GM12873 (cell line): Measurements from ENCODE around the gene CFAP46.

Experiments used
- TF ChIP-seq, protein P1 (sequence below): IDR thresholded peaks from 2 replicates; pipeline ENCODE4 v1.5.1; 2012; ENCODE audit warnings: low read depth, mild to moderate bottlenecking, moderate library complexity, low read length, control low read depth; ENCODE audit not compliant: insufficient read depth; ENCODE audit errors: missing control alignments

The CFAP46 gene

DNA sequence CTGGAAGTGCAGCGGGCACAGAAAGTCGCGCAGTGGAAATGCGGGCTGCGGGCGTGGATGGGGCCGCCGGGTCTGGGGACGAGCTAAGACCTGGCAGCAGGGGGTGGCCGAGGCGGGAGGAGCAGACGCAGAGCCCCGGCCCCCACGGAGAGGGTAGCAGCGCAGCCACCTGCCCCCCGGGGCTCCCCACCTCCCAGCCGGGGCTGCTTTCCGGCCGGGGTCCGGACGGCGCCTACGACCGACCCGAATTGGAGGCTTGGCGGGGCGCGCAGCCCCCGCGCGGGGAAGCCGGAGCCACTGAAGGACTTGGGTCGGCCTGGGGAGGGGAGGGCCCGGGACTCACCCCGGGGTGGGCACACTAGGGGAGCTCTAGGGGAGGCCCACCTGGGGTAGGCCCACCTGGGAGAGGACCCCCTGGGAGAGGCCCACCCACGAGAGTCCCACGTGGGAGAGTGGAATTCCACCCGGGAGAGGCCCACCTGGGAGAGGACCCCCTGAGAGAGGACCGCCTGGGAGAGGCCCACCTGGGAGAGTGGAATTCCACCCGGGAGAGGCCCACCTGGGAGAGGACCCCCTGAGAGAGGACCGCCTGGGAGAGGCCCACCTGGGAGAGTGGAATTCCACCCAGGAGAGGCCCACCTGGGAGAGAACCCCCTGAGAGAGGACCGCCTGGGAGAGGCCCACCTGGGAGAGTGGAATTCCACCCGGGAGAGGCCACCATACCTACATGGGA is 854 bp upstream of the CFAP46 start:
- TF ChIP-seq, protein P1, sequence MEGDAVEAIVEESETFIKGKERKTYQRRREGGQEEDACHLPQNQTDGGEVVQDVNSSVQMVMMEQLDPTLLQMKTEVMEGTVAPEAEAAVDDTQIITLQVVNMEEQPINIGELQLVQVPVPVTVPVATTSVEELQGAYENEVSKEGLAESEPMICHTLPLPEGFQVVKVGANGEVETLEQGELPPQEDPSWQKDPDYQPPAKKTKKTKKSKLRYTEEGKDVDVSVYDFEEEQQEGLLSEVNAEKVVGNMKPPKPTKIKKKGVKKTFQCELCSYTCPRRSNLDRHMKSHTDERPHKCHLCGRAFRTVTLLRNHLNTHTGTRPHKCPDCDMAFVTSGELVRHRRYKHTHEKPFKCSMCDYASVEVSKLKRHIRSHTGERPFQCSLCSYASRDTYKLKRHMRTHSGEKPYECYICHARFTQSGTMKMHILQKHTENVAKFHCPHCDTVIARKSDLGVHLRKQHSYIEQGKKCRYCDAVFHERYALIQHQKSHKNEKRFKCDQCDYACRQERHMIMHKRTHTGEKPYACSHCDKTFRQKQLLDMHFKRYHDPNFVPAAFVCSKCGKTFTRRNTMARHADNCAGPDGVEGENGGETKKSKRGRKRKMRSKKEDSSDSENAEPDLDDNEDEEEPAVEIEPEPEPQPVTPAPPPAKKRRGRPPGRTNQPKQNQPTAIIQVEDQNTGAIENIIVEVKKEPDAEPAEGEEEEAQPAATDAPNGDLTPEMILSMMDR: no peak

DNA sequence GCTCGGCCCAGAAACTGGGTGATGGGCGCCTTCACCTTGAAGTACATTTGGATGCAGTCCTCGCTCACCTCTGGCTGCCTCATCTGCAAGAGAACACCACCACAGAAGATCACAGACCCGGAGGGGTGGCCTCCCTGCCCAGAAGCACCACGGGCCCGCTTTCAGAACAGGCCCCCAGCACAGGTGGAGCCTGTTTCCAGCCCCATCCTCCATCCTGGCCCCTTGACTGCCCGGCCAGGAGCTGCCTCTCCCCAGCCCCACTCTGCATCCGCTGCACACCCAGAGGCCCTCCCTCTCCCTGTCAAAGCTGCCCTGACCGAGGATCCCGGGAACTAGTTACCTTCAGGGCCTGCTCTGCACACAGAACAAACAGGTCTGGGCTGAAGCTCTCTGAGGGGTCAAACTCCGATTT is 724 bp downstream of the CFAP46 start:
- TF ChIP-seq, protein P1: no peak

DNA sequence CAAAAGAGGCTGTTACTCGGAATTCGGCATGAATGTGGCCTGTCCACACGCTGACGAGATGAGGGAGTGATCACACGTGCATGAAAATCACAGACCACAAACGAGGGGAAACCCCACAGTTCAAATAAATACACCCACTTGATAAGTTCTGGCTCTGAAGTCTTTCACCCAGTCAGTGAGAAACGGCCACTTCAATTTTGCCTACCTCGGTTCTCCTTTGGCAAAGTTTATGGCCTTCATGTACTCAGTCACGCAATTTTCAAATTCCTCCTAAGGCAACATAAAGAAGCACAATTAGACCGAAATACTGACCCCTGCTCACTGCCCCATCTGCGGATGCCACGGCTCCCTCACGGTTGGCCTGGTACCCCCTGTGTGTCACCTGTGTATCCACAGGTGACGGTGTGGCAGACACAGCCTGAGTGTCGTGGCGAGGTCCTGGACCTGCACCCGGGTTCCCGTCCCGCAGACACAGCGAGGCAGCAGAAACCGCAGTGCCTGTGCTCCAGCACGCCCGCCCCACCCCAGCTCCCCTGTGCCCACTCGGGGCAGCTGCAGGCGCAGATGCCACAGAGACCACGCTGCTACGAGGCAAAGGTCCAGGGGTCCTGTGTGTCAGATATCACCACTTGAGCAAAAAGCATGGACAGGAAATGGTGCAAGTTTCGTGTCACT is 1.4 kb downstream of the CFAP46 start:
- TF ChIP-seq, protein P1: no peak

DNA sequence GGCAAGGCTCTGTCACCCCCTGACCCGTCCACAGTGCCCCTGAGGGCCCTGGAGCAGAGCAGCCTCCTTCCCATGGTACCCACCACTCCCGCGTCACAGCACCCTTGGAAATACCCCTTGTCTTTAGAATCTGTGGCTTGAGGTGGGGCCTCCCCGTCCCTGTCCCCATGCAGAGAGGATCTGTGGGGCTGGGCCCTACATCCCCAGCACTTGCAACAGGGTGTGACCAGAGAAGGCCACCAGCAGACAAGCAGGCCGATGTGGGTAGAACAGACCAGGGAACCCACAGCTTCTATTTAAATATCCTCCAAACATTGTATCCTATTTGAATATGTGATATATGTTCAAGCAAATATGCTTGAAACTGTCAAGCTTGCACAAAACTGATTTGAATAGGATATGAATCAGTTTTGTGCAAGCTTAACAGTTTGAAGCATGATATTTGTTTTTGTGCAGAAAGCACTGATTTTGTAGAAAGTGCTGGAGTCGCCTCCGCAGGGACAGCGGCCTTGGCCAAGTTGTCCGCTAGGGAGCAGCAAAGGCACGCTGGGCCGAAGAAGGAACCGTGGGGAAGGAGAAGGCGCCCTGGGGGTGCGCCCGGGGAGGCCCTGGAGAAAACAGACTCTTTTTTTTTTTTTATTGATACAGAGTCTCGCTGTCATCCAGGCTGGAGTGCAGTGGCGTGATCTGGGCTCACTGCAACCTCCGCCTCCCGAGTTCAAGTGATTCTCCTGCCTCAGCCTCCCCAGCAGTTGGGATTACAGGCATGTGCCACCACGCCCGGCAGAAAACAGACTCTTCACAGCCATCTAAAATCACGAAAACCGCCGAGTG is 2.2 kb downstream of the CFAP46 start:
- TF ChIP-seq, protein P1: peak; percentile 84

DNA sequence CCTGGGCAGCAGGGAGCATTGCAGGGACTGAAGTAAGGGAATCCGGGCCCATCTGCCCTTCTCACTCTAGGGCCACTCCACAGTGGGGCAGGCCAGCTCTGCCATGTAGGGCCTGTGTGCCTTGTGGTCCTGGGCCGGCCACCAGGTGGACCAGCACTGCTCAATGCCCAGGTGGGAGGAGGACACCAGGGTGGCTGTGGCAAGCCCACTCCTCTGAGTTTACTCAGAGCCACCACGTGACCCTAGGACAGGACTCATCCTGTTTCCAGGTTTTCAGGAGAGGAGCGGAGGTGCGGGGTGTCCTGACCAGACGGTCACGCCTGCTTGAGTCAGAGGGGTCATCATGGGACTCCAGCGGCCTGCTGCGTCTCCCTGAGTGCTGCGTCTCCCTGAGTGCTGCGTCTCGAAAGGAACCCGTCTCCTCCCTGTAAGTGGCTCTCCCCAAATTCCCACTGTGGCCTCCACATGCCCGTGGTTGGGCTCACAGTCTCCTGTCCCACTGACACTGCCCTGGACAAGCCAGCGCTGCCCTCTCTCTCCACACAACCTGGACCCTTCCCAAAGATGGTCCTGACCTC is 2.9 kb downstream of the CFAP46 start:
- TF ChIP-seq, protein P1: no peak

DNA sequence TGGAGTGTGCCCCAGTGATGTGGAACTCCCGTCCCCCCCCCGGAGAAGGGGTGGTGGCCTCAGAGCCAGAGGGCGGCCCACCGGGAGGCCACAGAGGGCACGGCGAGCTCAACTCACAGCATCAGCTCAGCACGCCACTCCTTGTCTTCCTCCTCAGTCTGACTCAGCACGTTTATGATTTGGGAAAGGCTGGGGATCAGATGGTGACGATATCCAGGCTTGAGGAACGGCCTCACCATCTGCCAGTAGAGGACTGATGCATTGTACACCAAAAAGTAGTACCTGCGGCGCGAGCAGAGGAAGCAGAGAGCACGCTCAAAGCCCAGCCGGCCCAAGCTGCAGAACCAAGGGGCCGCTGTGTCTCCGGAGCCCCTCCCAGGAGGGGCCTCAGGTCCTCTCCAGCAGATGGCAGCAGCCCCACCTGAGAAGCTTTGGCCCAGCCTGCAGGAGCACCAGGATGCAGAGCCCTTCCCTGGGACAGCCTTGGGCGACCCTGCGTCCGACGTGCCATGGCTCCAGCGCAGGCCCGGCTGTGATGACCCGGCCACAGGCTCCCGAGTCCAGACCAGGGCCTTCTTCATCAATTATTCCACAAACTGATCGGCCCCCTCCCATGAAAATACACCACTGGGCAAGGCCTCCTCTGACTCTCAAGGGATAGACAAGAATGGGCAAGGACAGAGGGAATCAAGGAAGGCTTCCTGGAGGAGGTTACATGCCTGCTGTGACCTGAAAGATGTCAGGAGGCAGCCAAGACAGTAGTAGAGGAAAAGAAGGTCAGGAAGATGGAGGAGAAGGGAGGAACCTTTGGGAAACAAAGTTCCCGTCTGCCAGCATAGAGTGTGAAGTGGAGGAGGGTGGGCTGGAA is 3.7 kb downstream of the CFAP46 start:
- TF ChIP-seq, protein P1: peak; percentile 57
